ENCODE results near the gene AGAP3. TPM values are rescaled to one million over a fixed set of nuclear protein-coding genes. Genes with fewer than 3 reads are reported as not detected.

Gene AGAP3
- total RNA-seq, 4 donors from 2014 or later, result 54.9 to 74.4 (median 63.8) TPM

GRCh38 chr7:151070574-151070960, 15.7 kb upstream of the AGAP3 start:
- H3K4me3 ChIP-seq, result no peak overlapping the region
- no peak overlapping the region for H3K27ac ChIP-seq
- in situ Hi-C loops (cut with MboI; ENCODE audit: low pct_ligation_motif_present in 1 of 4, low pct_unique_long_range_greater_than_20kb in 1 of 4, low sequenced_read_pairs in 3 of 4), result no loop called here
- H3K27me3 ChIP-seq, result no peaks in the 10 kb centered on the region
- no peaks in the 10 kb centered on the region for H3K9me3 ChIP-seq
- H3K4me1 ChIP-seq, result no peaks in the 10 kb centered on the region
- peaks cover 0 to 79% (median 31%) of the 10 kb centered on the region in 4 donors for H3K36me3 ChIP-seq
- WGBS, 2 donors (ENCODE audit: low coverage in 1 of 2), result 94% methylated on average over 14 of the region's 15 CpGs; no CpG with 5 or more reads in 1 of the 2 donors
- DNase-seq, result no peak
- TF ChIP-seq EP300 (IDR thresholded peaks at IDR 0.05; ENCODE audit: low read depth) (no peak), CTCF (IDR thresholded peaks at IDR 0.05) (no peak)
- intact Hi-C loops (cut with DNase I; ENCODE audit: low total_unique reads), result loop anchor here (5.0 kb wide), 1 partner anchor 1543 kb away; no protein-coding TSS in a partner anchor

GRCh38 chr7:151071032-151071866, 15.0 kb upstream of the AGAP3 start:
- in situ Hi-C loops (cut with MboI; ENCODE audit: low pct_ligation_motif_present in 1 of 4, low pct_unique_long_range_greater_than_20kb in 1 of 4, low sequenced_read_pairs in 3 of 4) (no loop called here), intact Hi-C loops (cut with DNase I; ENCODE audit: low total_unique reads) (loop anchor here (5.0 kb wide), 1 partner anchor 1544 kb away; no protein-coding TSS in a partner anchor)
- Histone ChIP-seq H3K27me3 (no peaks in the 10 kb centered on the region), H3K9me3 (no peaks in the 10 kb centered on the region), H3K4me3 (no peak overlapping the region), H3K4me1 (no peaks in the 10 kb centered on the region), H3K27ac (no peak overlapping the region), H3K36me3 (peaks cover 0 to 75% (median 31%) of the 10 kb centered on the region in 4 donors)
- WGBS, 2 donors (ENCODE audit: low coverage in 1 of 2), result 95% methylated on average over 39 of the region's 39 CpGs; no CpG with 5 or more reads in 1 of the 2 donors
- DNase-seq, result no peak
- no peak for TF ChIP-seq CTCF (IDR thresholded peaks at IDR 0.05)
- no peak for TF ChIP-seq POLR2A (IDR thresholded peaks at IDR 0.05)
- TF ChIP-seq POLR2AphosphoS5 (IDR thresholded peaks at IDR 0.05), result no peak
- no peak for TF ChIP-seq EP300 (IDR thresholded peaks at IDR 0.05; ENCODE audit: low read depth)

GRCh38 chr7:151073990-151074389, 12.3 kb upstream of the AGAP3 start:
- in situ Hi-C loops (cut with MboI; ENCODE audit: low pct_ligation_motif_present in 1 of 4, low pct_unique_long_range_greater_than_20kb in 1 of 4, low sequenced_read_pairs in 3 of 4), result no loop called here
- 91% methylated on average over 17 of the region's 17 CpGs; no CpG with 5 or more reads in 1 of the 2 donors for WGBS, 2 donors (ENCODE audit: low coverage in 1 of 2)
- Histone ChIP-seq H3K36me3 (peaks cover 0 to 52% (median 24%) of the 10 kb centered on the region in 4 donors), H3K4me3 (no peak overlapping the region), H3K9me3 (no peaks in the 10 kb centered on the region), H3K27ac (no peak overlapping the region), H3K27me3 (no peaks in the 10 kb centered on the region), H3K4me1 (peaks cover 0 to 17% (median 5%) of the 10 kb centered on the region in 4 donors)
- no peak for TF ChIP-seq EP300 (IDR thresholded peaks at IDR 0.05; ENCODE audit: low read depth)
- no peak for TF ChIP-seq POLR2A (IDR thresholded peaks at IDR 0.05)
- no peak for TF ChIP-seq POLR2AphosphoS5 (IDR thresholded peaks at IDR 0.05)
- no peak for TF ChIP-seq CTCF (IDR thresholded peaks at IDR 0.05)
- intact Hi-C loops (cut with DNase I; ENCODE audit: low total_unique reads), result loop anchor here (5.0 kb wide), 1 partner anchor 1547 kb away; no protein-coding TSS in a partner anchor
- DNase-seq, result no peak

- Histone ChIP-seq H3K9me3 (no peaks in the 10 kb centered on the region), H3K4me3 (no peak overlapping the region), H3K27ac (no peak overlapping the region), H3K4me1 (peaks cover 8 to 27% (median 15%) of the 10 kb centered on the region in 4 donors), H3K27me3 (no peaks in the 10 kb centered on the region), H3K36me3 (peaks cover 0 to 42% (median 20%) of the 10 kb centered on the region in 4 donors)
- no peak for DNase-seq
- in situ Hi-C loops (cut with MboI; ENCODE audit: low pct_ligation_motif_present in 1 of 4, low pct_unique_long_range_greater_than_20kb in 1 of 4, low sequenced_read_pairs in 3 of 4), result no loop called here
- TF ChIP-seq CTCF (IDR thresholded peaks at IDR 0.05) (no peak), POLR2A (IDR thresholded peaks at IDR 0.05) (no peak), EP300 (IDR thresholded peaks at IDR 0.05; ENCODE audit: low read depth) (no peak), POLR2AphosphoS5 (IDR thresholded peaks at IDR 0.05) (no peak)
- 90% methylated on average over 25 of the region's 26 CpGs; no CpG with 5 or more reads in 1 of the 2 donors for WGBS, 2 donors (ENCODE audit: low coverage in 1 of 2)
- intact Hi-C loops (cut with DNase I; ENCODE audit: low total_unique reads), result loop anchor here (5.0 kb wide), 1 partner anchor 1548 kb away; no protein-coding TSS in a partner anchor
Measured at GRCh38 chr7:151074817-151075661, 11.2 kb upstream of the AGAP3 start.
